PC-3 (cell line): ENCODE data around the gene AMD1. TPM values are rescaled to one million over a fixed set of nuclear protein-coding genes. Genes with fewer than 3 reads are reported as not detected.
"Not testable (repeated sequence)": the region's sequence is repeated elsewhere in the genome, so short reads cannot be mapped to it uniquely, and the experiment has no call there.

Source experiments
- ATAC-seq: fragments of 200-7000 bp; cut with Tn5 transposase; 2 replicates; pipeline ENCODE4 v1.9.1; 2020; ENCODE audit warnings: mild to moderate bottlenecking, moderate library complexity
- BruUV-seq: library from RNA; stranded (reverse); fragments of 400-500 nt; replicated peaks from 2 replicates; lab custom pipeline; 2021; lab: Mats Ljungman, UMichigan
- CTCF ChIA-PET: fragments of 300-600 bp; sonication (Branson Sonifier 250); formaldehyde crosslinking; loops from one replicate; lab custom pipeline; 2022; ENCODE audit warnings: antibody characterized with exemption; lab: Charles Lee
- POLR2A ChIA-PET: fragments of 300-600 bp; sonication (Branson Sonifier 250); formaldehyde crosslinking; loops from one replicate; lab custom pipeline; 2022; ENCODE audit warnings: antibody characterized with exemption; ENCODE audit not compliant: unreplicated experiment; lab: Charles Lee
- DNase-seq: peaks from one replicate; pipeline ENCODE4 v3.0.0-alpha.2; 2015
- H2AFZ ChIP-seq: fragments of 300-600 bp; sonication (generic); 2 replicates; pipeline ENCODE4 v1.6.0; 2016; ENCODE audit warnings: antibody characterized with exemption, low read length
- H3F3A ChIP-seq: fragments of 300-600 bp; sonication (generic); one replicate; pipeline ENCODE4 v1.6.0; 2017; ENCODE audit warnings: antibody characterized with exemption, low read length, control low read depth, mild to moderate bottlenecking; ENCODE audit not compliant: unreplicated experiment
- H3K27ac ChIP-seq: fragments of 300-600 bp; sonication (generic); 2 replicates; pipeline ENCODE4 v1.5.1; 2016; ENCODE audit warnings: mild to moderate bottlenecking, low read length
- H3K27me3 ChIP-seq: fragments of 300-600 bp; sonication (generic); 2 replicates; pipeline ENCODE4 v1.6.1; 2016; ENCODE audit warnings: low read length, mixed read lengths
- H3K36me3 ChIP-seq: fragments of 300-600 bp; sonication (generic); 2 replicates; pipeline ENCODE4 v1.6.1; 2016; ENCODE audit warnings: low read depth, mixed run types, low read length, mixed read lengths
- H3K4me1 ChIP-seq: fragments of 300-600 bp; sonication (generic); 2 replicates; pipeline ENCODE4 v1.5.1; 2016; ENCODE audit warnings: low read length; ENCODE audit not compliant: insufficient read depth
- H3K4me2 ChIP-seq: fragments of 300-600 bp; sonication (generic); 2 replicates; pipeline ENCODE4 v1.6.0; 2016; ENCODE audit warnings: low read length
- H3K4me3 ChIP-seq: fragments of 300-600 bp; sonication (generic); 2 replicates; pipeline ENCODE4 v1.5.1; 2016; ENCODE audit warnings: mild to moderate bottlenecking, low read length, mixed read lengths
- H3K79me2 ChIP-seq: fragments of 300-600 bp; sonication (generic); 2 replicates; pipeline ENCODE4 v1.6.1; 2017; ENCODE audit warnings: low read length, mixed read lengths
- H3K9ac ChIP-seq: fragments of 300-600 bp; sonication (generic); 2 replicates; pipeline ENCODE4 v1.6.0; 2016; ENCODE audit warnings: mild to moderate bottlenecking, low read length
- H3K9me2 ChIP-seq: fragments of 300-600 bp; sonication (generic); replicated peaks from 2 replicates; pipeline ENCODE4 v1.6.1; 2016; ENCODE audit warnings: mixed run types, low read length, mixed read lengths
- H3K9me3 ChIP-seq: fragments of 300-600 bp; sonication (generic); 2 replicates; pipeline ENCODE4 v1.6.1; 2016; ENCODE audit warnings: low read length, mixed read lengths
- H4K20me1 ChIP-seq: fragments of 300-600 bp; sonication (generic); 2 replicates; pipeline ENCODE4 v1.6.1; 2016; ENCODE audit warnings: low read length, mixed read lengths
- EZH2 ChIP-seq: fragments of 300-600 bp; sonication (generic); IDR thresholded peaks from one replicate; pipeline ENCODE4 v1.6.1; 2017; ENCODE audit warnings: antibody characterized with exemption, mild to moderate bottlenecking, low read length; ENCODE audit not compliant: unreplicated experiment
- EZH2phosphoT487 ChIP-seq: fragments of 300-600 bp; sonication (generic); IDR thresholded peaks from 2 replicates; pipeline ENCODE4 v1.6.1; 2018; ENCODE audit warnings: mild to moderate bottlenecking, antibody characterized with exemption, low read length, borderline replicate concordance
- intact Hi-C: fragments of 100-400 bp; cut with micrococcal nuclease; formaldehyde crosslinking; loops from 2 replicates; pipeline ENCODE4 v1.9.0; 2023
- total RNA-seq: library from RNA; depleted of rRNA; stranded (reverse); fragments of >200 nt; gene quantifications from 2 replicates; pipeline ENCODE4 v1.2.3, GENCODE V29; 2014
- TF ChIP-seq, protein P1 (sequence below): fragments of 300-600 bp; sonication (generic); conservative IDR thresholded peaks from 2 replicates; pipeline ENCODE4 v1.5.1; 2017; ENCODE audit warnings: antibody characterized with exemption, low read depth, mild to moderate bottlenecking, low read length

The AMD1 gene
- total RNA-seq, 1 experiment from 2014 or later, result 72.5 TPM

- H4K20me1 ChIP-seq, result no peaks in the 10 kb centered on the region
- H3K9me2 ChIP-seq, result no peaks in the 10 kb centered on the region
- no peaks in the 10 kb centered on the region for H3F3A ChIP-seq
- no peak for TF ChIP-seq EZH2
- TF ChIP-seq EZH2phosphoT487, result no peak
- TF ChIP-seq, protein P1, sequence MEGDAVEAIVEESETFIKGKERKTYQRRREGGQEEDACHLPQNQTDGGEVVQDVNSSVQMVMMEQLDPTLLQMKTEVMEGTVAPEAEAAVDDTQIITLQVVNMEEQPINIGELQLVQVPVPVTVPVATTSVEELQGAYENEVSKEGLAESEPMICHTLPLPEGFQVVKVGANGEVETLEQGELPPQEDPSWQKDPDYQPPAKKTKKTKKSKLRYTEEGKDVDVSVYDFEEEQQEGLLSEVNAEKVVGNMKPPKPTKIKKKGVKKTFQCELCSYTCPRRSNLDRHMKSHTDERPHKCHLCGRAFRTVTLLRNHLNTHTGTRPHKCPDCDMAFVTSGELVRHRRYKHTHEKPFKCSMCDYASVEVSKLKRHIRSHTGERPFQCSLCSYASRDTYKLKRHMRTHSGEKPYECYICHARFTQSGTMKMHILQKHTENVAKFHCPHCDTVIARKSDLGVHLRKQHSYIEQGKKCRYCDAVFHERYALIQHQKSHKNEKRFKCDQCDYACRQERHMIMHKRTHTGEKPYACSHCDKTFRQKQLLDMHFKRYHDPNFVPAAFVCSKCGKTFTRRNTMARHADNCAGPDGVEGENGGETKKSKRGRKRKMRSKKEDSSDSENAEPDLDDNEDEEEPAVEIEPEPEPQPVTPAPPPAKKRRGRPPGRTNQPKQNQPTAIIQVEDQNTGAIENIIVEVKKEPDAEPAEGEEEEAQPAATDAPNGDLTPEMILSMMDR, result no peak
- no peaks in the 10 kb centered on the region for H3K79me2 ChIP-seq
- H3K9me3 ChIP-seq, result no peaks in the 10 kb centered on the region
- DNase-seq (peak; percentile 78), ATAC-seq (peak; percentile 84)
- H3K27me3 ChIP-seq, result no peaks in the 10 kb centered on the region
- no peaks in the 10 kb centered on the region for H3K36me3 ChIP-seq
- H3K27ac ChIP-seq, result peak overlapping the region; percentile 31; the same call in 1 of the 2 replicates
- intact Hi-C loops, result no loop called here
- H3K4me1 ChIP-seq, result peaks cover 20% of the 10 kb centered on the region
- ChIA-PET POLR2A (interaction anchor here (0.8 kb wide), 1 partner anchor 46 kb away, joined by 4 read pairs; no protein-coding TSS in a partner anchor), CTCF (no interaction called here)
- H3K9ac ChIP-seq, result no peak overlapping the region
- H3K4me3 ChIP-seq, result no peak overlapping the region
- H2AFZ ChIP-seq, result no peak overlapping the region
- BruUV-seq, result no TSS peak
- H3K4me2 ChIP-seq, result peak overlapping the region; percentile 52
These were observed 46.2 kb upstream of the AMD1 start for GRCh38 chr6:110828396-110828795.

DNA sequence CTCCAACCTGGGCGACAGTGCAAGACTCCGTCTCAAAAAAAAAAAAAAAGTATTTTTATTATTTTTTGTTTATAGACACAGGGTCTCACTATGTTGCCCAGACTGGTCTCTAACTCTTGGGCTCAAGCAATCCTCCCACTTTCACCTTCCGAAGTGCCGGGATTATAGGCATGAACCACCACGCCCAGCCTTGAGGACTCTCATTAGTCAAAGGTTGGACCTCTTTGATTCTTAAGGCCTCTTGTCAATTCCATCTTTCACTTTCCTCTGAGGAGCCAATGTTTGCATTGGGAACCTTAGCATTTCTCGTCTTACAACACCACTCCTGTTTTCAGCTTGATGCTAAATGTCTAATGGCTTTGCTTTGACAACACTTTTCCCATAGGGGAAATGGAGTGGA lies 43.2 kb upstream of the AMD1 start:
- no peak overlapping the region for H3K4me2 ChIP-seq
- no peaks in the 10 kb centered on the region for H3K27me3 ChIP-seq
- CTCF ChIA-PET, result no interaction called here
- H3K36me3 ChIP-seq, result no peaks in the 10 kb centered on the region
- peaks cover 18% of the 10 kb centered on the region for H3K4me1 ChIP-seq
- POLR2A ChIA-PET, result interaction anchor here (0.6 to 0.7 kb wide), 2 partner anchors 16 to 38 kb away, joined by 3 read pairs; partner anchors contain the start of gene CDK19
- no peak overlapping the region for H3K27ac ChIP-seq
- H4K20me1 ChIP-seq, result no peaks in the 10 kb centered on the region
- H3K9me3 ChIP-seq, result no peaks in the 10 kb centered on the region
- H3K79me2 ChIP-seq, result no peaks in the 10 kb centered on the region
- H3K9me2 ChIP-seq, result no peaks in the 10 kb centered on the region
- TF ChIP-seq, protein P1, result no peak
- TF ChIP-seq EZH2phosphoT487 (no peak), EZH2 (no peak)
- no peak overlapping the region for H3K9ac ChIP-seq
- no peak overlapping the region for H2AFZ ChIP-seq
- intact Hi-C loops, result no loop called here
- no peaks in the 10 kb centered on the region for H3F3A ChIP-seq
- no peak for ATAC-seq
- DNase-seq, result no peak
- BruUV-seq, result no TSS peak
- no peak overlapping the region for H3K4me3 ChIP-seq

DNA sequence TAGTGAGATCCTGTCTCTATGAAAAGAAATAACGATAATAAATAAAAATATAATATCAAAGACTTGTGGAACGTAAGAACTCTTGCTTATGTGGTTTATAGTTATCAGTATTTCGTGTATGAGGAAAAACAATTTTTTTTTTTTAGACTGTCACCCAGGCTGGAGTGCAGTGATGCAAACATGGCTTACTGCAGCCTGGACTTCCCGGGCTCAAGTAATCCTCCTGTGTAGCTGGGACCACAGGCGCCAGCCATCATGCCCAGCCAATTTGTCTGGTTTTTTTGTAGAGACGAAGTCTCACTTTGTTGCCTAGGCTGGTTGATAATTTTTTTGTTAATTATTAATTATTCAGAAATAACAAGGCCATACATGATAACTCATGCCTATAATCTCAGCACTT lies 40.8 kb upstream of the AMD1 start:
- Histone ChIP-seq H3K27ac (no peak overlapping the region), H3K9me2 (no peaks in the 10 kb centered on the region), H3K27me3 (no peaks in the 10 kb centered on the region), H3K9ac (no peak overlapping the region), H3K36me3 (no peaks in the 10 kb centered on the region), H4K20me1 (no peaks in the 10 kb centered on the region), H2AFZ (no peak overlapping the region), H3K4me1 (0 out of 2 replicates have a peak, but pooled peaks cover 2% of the 10 kb centered on the region), H3K4me2 (no peak overlapping the region), H3F3A (no peaks in the 10 kb centered on the region), H3K79me2 (no peaks in the 10 kb centered on the region), H3K9me3 (no peaks in the 10 kb centered on the region), H3K4me3 (no peak overlapping the region)
- POLR2A ChIA-PET, result no interaction called here
- TF ChIP-seq EZH2phosphoT487, result no peak
- TF ChIP-seq, protein P1, result no peak
- no peak for TF ChIP-seq EZH2
- no peak for ATAC-seq
- no peak for DNase-seq
- intact Hi-C loops, result no loop called here
- no TSS peak for BruUV-seq
- CTCF ChIA-PET, result no interaction called here

DNA sequence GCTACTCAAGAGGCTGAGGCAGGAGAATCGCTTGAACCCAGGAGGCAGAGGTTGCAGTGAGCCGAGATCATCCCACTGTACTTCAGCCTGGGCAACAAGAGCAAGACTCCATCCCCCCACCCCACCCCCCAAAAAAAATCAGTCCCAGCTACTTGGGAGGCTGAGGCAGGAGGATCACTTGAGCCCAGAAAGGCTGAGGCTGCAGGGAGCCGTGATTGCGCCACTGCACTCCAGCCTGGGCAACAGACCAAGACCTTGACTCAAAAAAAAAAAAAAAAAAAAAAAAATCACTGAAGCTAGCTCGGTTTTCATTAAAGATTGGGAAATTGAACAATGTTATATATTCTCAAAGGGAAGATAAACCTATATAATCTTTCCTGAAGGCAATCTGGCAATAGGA lies 38.8 kb upstream of the AMD1 start:
- intact Hi-C loops, H3K36me3 ChIP-seq, POLR2A ChIA-PET, H3K9me2 ChIP-seq, H2AFZ ChIP-seq, CTCF ChIA-PET, H3K4me3 ChIP-seq, ATAC-seq, BruUV-seq, H3K79me2 ChIP-seq, DNase-seq, H3K27me3 ChIP-seq, H3K9me3 ChIP-seq, H4K20me1 ChIP-seq, H3F3A ChIP-seq, H3K9ac ChIP-seq, H3K4me2 ChIP-seq, H3K27ac ChIP-seq, H3K4me1 ChIP-seq: not testable (repeated sequence)
